Measurements from ENCODE around the gene RASSF3. TPM values are rescaled to one million over a fixed set of nuclear protein-coding genes. Genes with fewer than 3 reads are reported as not detected.
A peak's percentile ranks its signal among the peaks of the same experiment; 100 is the strongest.

Gene RASSF3
- total RNA-seq, 2 donors from 2014 or later, result 52.6 to 90.3 TPM

- no peak for DNase-seq
- H3K27ac ChIP-seq, result peak overlapping the region; percentile 26
- H3K36me3 ChIP-seq, result no peaks in the 10 kb centered on the region
- no peaks in the 10 kb centered on the region for H3K27me3 ChIP-seq
- no peaks in the 10 kb centered on the region for H3K9me3 ChIP-seq
- H3K4me3 ChIP-seq, result no peak overlapping the region
- intact Hi-C loops (cut with DNase I), result loop anchor here (5.0 kb wide), 1 partner anchor 50 kb away; no protein-coding TSS in a partner anchor
- TF ChIP-seq, protein P1, sequence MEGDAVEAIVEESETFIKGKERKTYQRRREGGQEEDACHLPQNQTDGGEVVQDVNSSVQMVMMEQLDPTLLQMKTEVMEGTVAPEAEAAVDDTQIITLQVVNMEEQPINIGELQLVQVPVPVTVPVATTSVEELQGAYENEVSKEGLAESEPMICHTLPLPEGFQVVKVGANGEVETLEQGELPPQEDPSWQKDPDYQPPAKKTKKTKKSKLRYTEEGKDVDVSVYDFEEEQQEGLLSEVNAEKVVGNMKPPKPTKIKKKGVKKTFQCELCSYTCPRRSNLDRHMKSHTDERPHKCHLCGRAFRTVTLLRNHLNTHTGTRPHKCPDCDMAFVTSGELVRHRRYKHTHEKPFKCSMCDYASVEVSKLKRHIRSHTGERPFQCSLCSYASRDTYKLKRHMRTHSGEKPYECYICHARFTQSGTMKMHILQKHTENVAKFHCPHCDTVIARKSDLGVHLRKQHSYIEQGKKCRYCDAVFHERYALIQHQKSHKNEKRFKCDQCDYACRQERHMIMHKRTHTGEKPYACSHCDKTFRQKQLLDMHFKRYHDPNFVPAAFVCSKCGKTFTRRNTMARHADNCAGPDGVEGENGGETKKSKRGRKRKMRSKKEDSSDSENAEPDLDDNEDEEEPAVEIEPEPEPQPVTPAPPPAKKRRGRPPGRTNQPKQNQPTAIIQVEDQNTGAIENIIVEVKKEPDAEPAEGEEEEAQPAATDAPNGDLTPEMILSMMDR (IDR thresholded peaks at IDR 0.05), result no peak
- no peak overlapping the region for H3K9ac ChIP-seq (ENCODE audit: low read depth in 2 of 2, low read length in 2 of 2)
- H3K4me1 ChIP-seq, result peaks cover 14% of the 10 kb centered on the region
Observed at GRCh38 chr12:64627771-64628170, 17.5 kb downstream of the RASSF3 start.

GRCh38 chr12:64631197-64631596 lies 20.9 kb downstream of the RASSF3 start:
- no peak for DNase-seq
- Histone ChIP-seq H3K4me3 (no peak overlapping the region), H3K27ac (no peak overlapping the region), H3K36me3 (no peaks in the 10 kb centered on the region), H3K4me1 (peaks cover 24% of the 10 kb centered on the region), H3K9ac (ENCODE audit: low read depth in 2 of 2, low read length in 2 of 2) (no peak overlapping the region), H3K27me3 (no peaks in the 10 kb centered on the region), H3K9me3 (no peaks in the 10 kb centered on the region)
- TF ChIP-seq, protein P1 (IDR thresholded peaks at IDR 0.05), result no peak
- intact Hi-C loops (cut with DNase I), result no loop called here

- Histone ChIP-seq H3K27me3 (no peaks in the 10 kb centered on the region), H3K27ac (peak overlapping the region; percentile 33), H3K9me3 (no peaks in the 10 kb centered on the region), H3K4me3 (no peak overlapping the region), H3K36me3 (no peaks in the 10 kb centered on the region), H3K9ac (ENCODE audit: low read depth in 2 of 2, low read length in 2 of 2) (no peak overlapping the region), H3K4me1 (peaks cover 26% of the 10 kb centered on the region)
- intact Hi-C loops (cut with DNase I), result no loop called here
- TF ChIP-seq, protein P1 (IDR thresholded peaks at IDR 0.05), result no peak
- DNase-seq, result no peak
Observed at GRCh38 chr12:64633011-64633939, 23.0 kb downstream of the RASSF3 start.

- intact Hi-C loops (cut with DNase I), result no loop called here
- TF ChIP-seq, protein P1 (IDR thresholded peaks at IDR 0.05), result no peak
- peak; percentile 76 for DNase-seq
- Histone ChIP-seq H3K4me3 (no peak overlapping the region), H3K9ac (ENCODE audit: low read depth in 2 of 2, low read length in 2 of 2) (no peak overlapping the region), H3K4me1 (peaks cover 26% of the 10 kb centered on the region), H3K36me3 (no peaks in the 10 kb centered on the region), H3K27me3 (no peaks in the 10 kb centered on the region), H3K27ac (peak overlapping the region; percentile 33), H3K9me3 (no peaks in the 10 kb centered on the region)
Observed at GRCh38 chr12:64633940-64634337, 23.6 kb downstream of the RASSF3 start.

- H3K27me3 ChIP-seq, result no peaks in the 10 kb centered on the region
- H3K27ac ChIP-seq, result peak overlapping the region; percentile 33
- no peaks in the 10 kb centered on the region for H3K36me3 ChIP-seq
- H3K9me3 ChIP-seq, result no peaks in the 10 kb centered on the region
- no peak overlapping the region for H3K4me3 ChIP-seq
- H3K9ac ChIP-seq (ENCODE audit: low read depth in 2 of 2, low read length in 2 of 2), result no peak overlapping the region
- no peak for DNase-seq
- H3K4me1 ChIP-seq, result peaks cover 26% of the 10 kb centered on the region
- TF ChIP-seq, protein P1 (IDR thresholded peaks at IDR 0.05), result no peak
- intact Hi-C loops (cut with DNase I), result no loop called here
Observed at GRCh38 chr12:64634508-64635092, 24.3 kb downstream of the RASSF3 start.
